Gastroesophageal sphincter (tissue), 4 donors: ENCODE results near the gene DUSP18. TPM values are rescaled to one million over a fixed set of nuclear protein-coding genes. Genes with fewer than 3 reads are reported as not detected.

Experiments
- ATAC-seq: fragments of 150-250 bp; one replicate; pipeline ENCODE4 v1.9.1; 2016; ENCODE audit warnings: mild to moderate bottlenecking, moderate library complexity
- H3K27ac ChIP-seq, 4 donors: fragments of 200-600 bp; sonication (generic) in 3 of 4; 1 replicate in 3 of 4; 2 replicates in 1 of 4; pipeline ENCODE4 v1.5.1; 2016 to 2019
- H3K27me3 ChIP-seq: fragments of 200-600 bp; sonication (generic); one replicate; pipeline ENCODE4 v1.5.1; 2019
- H3K36me3 ChIP-seq, 2 donors: fragments of 200-600 bp; sonication (generic); one replicate each; pipeline ENCODE4 v1.5.1; 2019; ENCODE audit warnings: control low read depth in 1 of 2
- H3K4me1 ChIP-seq, 3 donors: fragments of 200-600 bp; sonication (generic); 1 replicate in 2 of 3; 2 replicates in 1 of 3; pipeline ENCODE4 v1.5.1; 2016 to 2019; ENCODE audit warnings: control low read depth in 2 of 3
- H3K4me3 ChIP-seq, 2 donors: fragments of 200-600 bp; sonication (generic); one replicate each; pipeline ENCODE4 v1.5.1; 2019; ENCODE audit warnings: mild to moderate bottlenecking in 1 of 2, moderate library complexity in 1 of 2
- H3K9me3 ChIP-seq, 3 donors: fragments of 200-600 bp; sonication (generic); one replicate each; pipeline ENCODE4 v1.5.1; 2017 to 2019; ENCODE audit warnings: control low read depth in 2 of 3
- CTCF ChIP-seq, 4 experiments: fragments of 200-600 bp in 2 of 4; fragments of 450-650 bp in 2 of 4; sonication (generic) in 1 of 4; IDR thresholded peaks; one replicate each; pipeline ENCODE4 v1.5.1; 2017 to 2019; ENCODE audit warnings: antibody characterized with exemption in 4 of 4, mild to moderate bottlenecking in 2 of 4, moderate library complexity in 2 of 4
- EP300 ChIP-seq: sonication (generic); formaldehyde crosslinking; IDR thresholded peaks from one replicate; pipeline ENCODE4 v1.6.1; 2017; ENCODE audit warnings: antibody characterized with exemption, mild to moderate bottlenecking
- POLR2A ChIP-seq, 2 donors: fragments of 450-650 bp; IDR thresholded peaks; one replicate each; pipeline ENCODE4 v1.6.1; 2017; ENCODE audit warnings: antibody characterized with exemption in 2 of 2, mild to moderate bottlenecking in 2 of 2, moderate library complexity in 1 of 2
- POLR2AphosphoS5 ChIP-seq: sonication (generic); formaldehyde crosslinking; IDR thresholded peaks from one replicate; pipeline ENCODE4 v1.6.1; 2017; ENCODE audit warnings: antibody characterized with exemption
- WGBS, 2 donors: methylation state at CpG; one replicate each; pipeline ENCODE4 v1.1.5; 2018; ENCODE audit warnings: low coverage in 1 of 2; 5-methylcytosine and 5-hydroxymethylcytosine counted together
- total RNA-seq, 4 donors: library from RNA; depleted of rRNA; stranded (reverse); fragments of >200 nt; gene quantifications; one replicate each; pipeline ENCODE4 v1.1.0, GENCODE V29; 2016

Gene DUSP18
- total RNA-seq, 4 donors from 2014 or later = 6.5 to 13.2 (median 8.7) TPM

DNA sequence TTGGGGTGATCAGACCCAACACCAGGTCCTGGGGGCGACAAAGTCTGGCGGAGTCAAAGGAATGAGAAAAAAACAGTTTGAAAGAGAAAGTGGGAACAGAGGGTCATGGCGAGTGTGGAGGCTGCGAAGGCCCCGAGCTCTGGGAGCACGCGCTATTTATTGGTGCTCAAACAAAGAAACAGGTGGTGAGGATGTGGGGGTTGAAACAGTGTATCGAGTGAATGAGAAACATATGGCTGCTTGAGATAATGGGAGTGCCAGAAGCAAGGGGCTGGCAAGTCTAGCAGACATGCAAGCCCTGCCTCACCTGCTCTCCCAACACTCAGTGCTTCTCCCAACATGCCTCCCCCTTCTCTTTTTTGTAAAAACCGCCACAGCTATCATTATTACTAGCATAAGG, 7.8 kb upstream of the DUSP18 start:
- Histone ChIP-seq H3K4me1 (no peaks in the 10 kb centered on the region), H3K9me3 (no peaks in the 10 kb centered on the region), H3K4me3 (no peak overlapping the region), H3K36me3 (no peaks in the 10 kb centered on the region), H3K27me3 (peaks cover 29% of the 10 kb centered on the region), H3K27ac (no peak overlapping the region)
- TF ChIP-seq POLR2AphosphoS5 (no peak), EP300 (no peak)
- ATAC-seq = no peak
- WGBS, 2 donors = 44 to 94% methylated on average over 6 of the region's 9 CpGs

DNA sequence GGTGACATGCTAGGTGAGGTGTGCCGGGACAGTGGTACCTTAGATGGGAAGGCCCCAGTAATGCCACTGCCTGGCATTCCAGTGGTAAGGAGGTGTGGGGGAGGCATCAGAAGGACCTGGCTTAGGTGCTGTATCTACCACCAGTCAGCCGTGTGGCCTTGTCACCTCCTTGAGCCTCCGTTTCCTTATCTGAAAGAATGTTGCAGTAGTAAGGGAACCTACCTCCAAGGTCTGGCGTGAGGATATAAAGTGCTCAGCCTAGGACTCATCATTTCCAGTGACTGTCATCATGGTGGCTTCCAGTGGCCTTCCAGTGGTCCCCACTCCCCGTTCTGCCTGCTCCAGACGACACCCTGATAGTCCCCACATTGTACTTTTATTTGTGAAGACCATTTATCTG, 6.8 kb upstream of the DUSP18 start:
- WGBS, 2 donors = 76 to 88% methylated on average over 3 to 4 of the region's 6 CpGs
- TF ChIP-seq CTCF (IDR thresholded peaks at IDR 0.05) (no peak), POLR2A (IDR thresholded peaks at IDR 0.05) (no peak), EP300 (no peak), POLR2AphosphoS5 (no peak)
- H3K9me3 ChIP-seq = no peaks in the 10 kb centered on the region
- H3K36me3 ChIP-seq = no peaks in the 10 kb centered on the region
- no peak overlapping the region for H3K4me3 ChIP-seq
- ATAC-seq = no peak
- no peaks in the 10 kb centered on the region for H3K4me1 ChIP-seq
- H3K27ac ChIP-seq = no peak overlapping the region
- peaks cover 29% of the 10 kb centered on the region for H3K27me3 ChIP-seq

DNA sequence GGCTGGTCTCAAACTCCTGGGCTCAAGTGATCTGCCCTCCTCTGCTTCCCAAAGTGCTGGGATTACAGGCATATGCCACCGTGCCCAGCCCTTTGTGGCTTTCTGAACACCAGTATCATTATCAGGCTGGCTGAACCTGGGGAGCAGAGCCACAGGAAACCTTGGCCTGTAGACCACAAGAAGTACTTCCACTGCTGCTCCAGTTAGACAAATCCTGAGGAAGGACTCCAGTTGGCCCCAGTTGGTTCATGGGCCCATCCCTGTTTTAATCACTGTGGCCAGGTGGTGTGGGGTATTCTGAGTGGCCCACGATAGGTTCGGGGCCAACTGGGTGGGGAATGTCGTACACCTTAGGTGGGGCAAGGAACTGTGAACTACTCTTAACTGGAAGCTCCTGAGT, 5.5 kb upstream of the DUSP18 start:
- no peaks in the 10 kb centered on the region for H3K36me3 ChIP-seq
- no peak overlapping the region for H3K4me3 ChIP-seq
- WGBS, 2 donors = 88 to 90% methylated on average over 3 of the region's 4 CpGs
- peaks cover 0 to 6% (median 4%) of the 10 kb centered on the region in 3 donors for H3K4me1 ChIP-seq
- no peaks in the 10 kb centered on the region for H3K9me3 ChIP-seq
- ATAC-seq = no peak
- H3K27ac ChIP-seq = no peak overlapping the region
- no peak for TF ChIP-seq CTCF (IDR thresholded peaks at IDR 0.05)
- no peak for TF ChIP-seq POLR2AphosphoS5
- TF ChIP-seq EP300 = no peak
- TF ChIP-seq POLR2A (IDR thresholded peaks at IDR 0.05) = no peak
- peaks cover 29% of the 10 kb centered on the region for H3K27me3 ChIP-seq

DNA sequence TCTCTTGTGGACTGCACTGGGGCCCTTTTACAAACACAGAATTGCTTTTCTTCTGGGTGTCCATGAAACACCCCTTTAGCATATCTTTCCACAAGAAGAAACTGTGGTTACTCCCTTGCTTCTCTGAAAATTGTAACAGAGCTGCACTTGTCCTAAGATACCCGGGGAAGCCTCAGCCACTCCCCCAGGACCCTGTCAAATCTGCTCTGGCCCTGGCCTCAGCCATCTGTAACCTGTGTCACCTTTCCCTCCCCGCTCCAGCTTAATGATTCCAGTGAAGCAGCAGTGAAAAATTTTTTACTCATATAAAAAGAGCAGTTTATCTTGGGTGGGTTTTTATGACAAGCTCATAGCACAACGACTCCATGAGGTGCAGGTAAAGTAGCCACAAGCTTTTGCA, 3.4 kb upstream of the DUSP18 start:
- no peak overlapping the region for H3K27ac ChIP-seq
- H3K27me3 ChIP-seq = peaks cover 22% of the 10 kb centered on the region
- no peak for ATAC-seq
- H3K4me3 ChIP-seq = no peak overlapping the region
- H3K9me3 ChIP-seq = no peaks in the 10 kb centered on the region
- H3K4me1 ChIP-seq = peaks cover 0 to 21% (median 4%) of the 10 kb centered on the region in 3 donors
- TF ChIP-seq EP300 (no peak), POLR2A (IDR thresholded peaks at IDR 0.05) (no peak), CTCF (IDR thresholded peaks at IDR 0.05) (no peak), POLR2AphosphoS5 (no peak)
- H3K36me3 ChIP-seq = no peaks in the 10 kb centered on the region
- WGBS, 2 donors = 46 to 68% methylated on average over 2 to 3 of the region's 3 CpGs

DNA sequence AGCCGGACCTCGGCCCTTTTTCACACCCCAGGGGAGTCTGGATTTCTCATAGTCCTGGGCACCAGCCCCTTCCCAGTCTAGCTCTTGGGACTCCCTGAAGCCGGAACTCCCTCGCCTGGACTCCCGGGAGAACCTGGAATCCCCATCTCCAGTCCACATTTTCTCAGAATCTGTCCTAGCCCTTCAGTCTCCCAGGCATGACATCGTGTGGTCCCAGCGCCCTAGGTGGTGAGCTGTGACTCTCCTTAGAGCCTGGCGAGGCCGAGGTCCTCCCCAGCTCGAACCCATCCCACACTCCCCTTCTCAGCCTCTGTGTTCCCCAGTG, 673 bp upstream of the DUSP18 start:
- Histone ChIP-seq H3K27me3 (peaks cover under 1% of the 10 kb centered on the region), H3K36me3 (peaks cover 0 to 19% of the 10 kb centered on the region in 2 donors), H3K4me1 (peaks cover 0 to 31% (median 4%) of the 10 kb centered on the region in 3 donors), H3K4me3 (peak overlapping the region; percentile 42 to 79), H3K9me3 (no peaks in the 10 kb centered on the region), H3K27ac (peak overlapping the region in 3 of 4 donors; percentile 70 to 76 (median 74))
- no peak for ATAC-seq
- WGBS, 2 donors = 4 to 30% methylated on average over 2 to 4 of the region's 10 CpGs
- TF ChIP-seq CTCF (IDR thresholded peaks at IDR 0.05) (no peak), POLR2AphosphoS5 (no peak), EP300 (no peak), POLR2A (IDR thresholded peaks at IDR 0.05) (no peak)
